ENCODE measurements around the gene TPST2. TPM values are rescaled to one million over a fixed set of nuclear protein-coding genes. Genes with fewer than 3 reads are reported as not detected.

Gene TPST2
- total RNA-seq, 4 donors from 2014 or later: 99.2 to 154 (median 121) TPM

- no peak for DNase-seq
- Histone ChIP-seq H3K9me3 (no peaks in the 10 kb centered on the region), H3K4me3 (replicated peaks in 1 of 3) (no peak overlapping the region), H3K27me3 (no peaks in the 10 kb centered on the region), H3K36me3 (peaks cover 10 to 16% of the 10 kb centered on the region in 2 donors), H3K4me1 (peaks cover 26 to 76% of the 10 kb centered on the region in 2 donors), H3K27ac (peak overlapping the region; percentile 85 to 91 (median 90))
- TF ChIP-seq POLR2A (IDR thresholded peaks at IDR 0.05) (no peak), CTCF (IDR thresholded peaks at IDR 0.05) (no peak)
- 55 to 57% methylated on average over 7 of the region's 7 CpGs for WGBS, 2 donors
- intact Hi-C loops (cut with DNase I): loop anchor here (10.0 kb wide), 2 partner anchors 60 to 100 kb away; no protein-coding TSS in a partner anchor
Observed at GRCh38 chr22:26485013-26485412, 104.9 kb downstream of the TPST2 start.

- H3K27ac ChIP-seq: peak overlapping the region; percentile 85 to 91 (median 90)
- peak overlapping the region; percentile 21 to 92 (median 74) for H3K4me3 ChIP-seq (replicated peaks in 1 of 3)
- no peaks in the 10 kb centered on the region for H3K27me3 ChIP-seq
- peaks cover 26 to 82% of the 10 kb centered on the region in 2 donors for H3K4me1 ChIP-seq
- no peak for DNase-seq
- WGBS, 2 donors: 17 to 19% methylated on average over 6 of the region's 6 CpGs
- H3K9me3 ChIP-seq: no peaks in the 10 kb centered on the region
- intact Hi-C loops (cut with DNase I): loop anchor here (10.0 kb wide), 2 partner anchors 60 to 100 kb away; no protein-coding TSS in a partner anchor
- peaks cover 4 to 9% of the 10 kb centered on the region in 2 donors for H3K36me3 ChIP-seq
- TF ChIP-seq POLR2A (IDR thresholded peaks at IDR 0.05) (no peak), CTCF (IDR thresholded peaks at IDR 0.05) (no peak)
Observed at GRCh38 chr22:26484360-26484706, 105.6 kb downstream of the TPST2 start.

- intact Hi-C loops (cut with DNase I): loop anchor here (10.0 kb wide), 2 partner anchors 61 to 101 kb away; no protein-coding TSS in a partner anchor
Observed at GRCh38 chr22:26483439-26484359, 106.2 kb downstream of the TPST2 start, which contains the start of the genes HPS4 and SRRD. TSS of gene HPS4 (minus strand) at chr22:26483783. CDS start at chr22:26481762, 2,021 bp downstream. TSS of gene SRRD (plus strand) at chr22:26483877. CDS start at chr22:26483891, 14 bp downstream.

GRCh38 chr22:26483043-26483438 lies 106.9 kb downstream of the TPST2 start:
- Histone ChIP-seq H3K9me3 (no peaks in the 10 kb centered on the region), H3K27ac (peak overlapping the region; percentile 85 to 91 (median 90))
- no peak for DNase-seq

More at GRCh38 chr22:26483439-26484359, 106.2 kb downstream of the TPST2 start, which contains the start of the genes HPS4 and SRRD:
- DNase-seq: peak; percentile 89 to 90
- Histone ChIP-seq H3K36me3 (peaks cover 4% of the 10 kb centered on the region in 2 donors), H3K27me3 (no peaks in the 10 kb centered on the region), H3K9me3 (no peaks in the 10 kb centered on the region), H3K27ac (peak within 1 kb of the TSS; percentile 85 to 91 (median 90)), H3K4me1 (peaks cover 20 to 83% of the 10 kb centered on the region in 2 donors), H3K4me3 (replicated peaks in 1 of 3) (peak within 1 kb of the TSS; percentile 21 to 92 (median 74))
- peak; percentile 8 to 89 for TF ChIP-seq POLR2A (IDR thresholded peaks at IDR 0.05)
- TF ChIP-seq CTCF (IDR thresholded peaks at IDR 0.05): peak in 1 of 6 experiments; percentile 18
- 1 to 3% methylated on average over 17 to 30 of the region's 85 CpGs for WGBS, 2 donors

More at GRCh38 chr22:26483043-26483438, 106.9 kb downstream of the TPST2 start:
- Histone ChIP-seq H3K36me3 (peaks cover 0 to 4% of the 10 kb centered on the region in 2 donors), H3K4me1 (peaks cover 14 to 76% of the 10 kb centered on the region in 2 donors), H3K27me3 (no peaks in the 10 kb centered on the region), H3K4me3 (replicated peaks in 1 of 3) (peak overlapping the region; percentile 21 to 92 (median 74))
- 7 to 13% methylated on average over 7 of the region's 7 CpGs for WGBS, 2 donors
- intact Hi-C loops (cut with DNase I): loop anchor here (10.0 kb wide), 2 partner anchors 62 to 102 kb away; no protein-coding TSS in a partner anchor
- TF ChIP-seq CTCF (IDR thresholded peaks at IDR 0.05) (no peak), POLR2A (IDR thresholded peaks at IDR 0.05) (no peak)
